22Rv1 (cell line): ENCODE data around the gene GTF2IRD1.

Source experiments
- ZFX ChIP-seq: fragments of 450-650 bp; IDR thresholded peaks from 2 replicates; pipeline ENCODE4 v1.6.1; 2017; ENCODE audit warnings: antibody characterized with exemption, borderline replicate concordance
- TF ChIP-seq, protein P1 (sequence below): fragments of 450-650 bp; IDR thresholded peaks from 2 replicates; pipeline ENCODE4 v1.5.1; 2017; ENCODE audit warnings: mild to moderate bottlenecking

DNA sequence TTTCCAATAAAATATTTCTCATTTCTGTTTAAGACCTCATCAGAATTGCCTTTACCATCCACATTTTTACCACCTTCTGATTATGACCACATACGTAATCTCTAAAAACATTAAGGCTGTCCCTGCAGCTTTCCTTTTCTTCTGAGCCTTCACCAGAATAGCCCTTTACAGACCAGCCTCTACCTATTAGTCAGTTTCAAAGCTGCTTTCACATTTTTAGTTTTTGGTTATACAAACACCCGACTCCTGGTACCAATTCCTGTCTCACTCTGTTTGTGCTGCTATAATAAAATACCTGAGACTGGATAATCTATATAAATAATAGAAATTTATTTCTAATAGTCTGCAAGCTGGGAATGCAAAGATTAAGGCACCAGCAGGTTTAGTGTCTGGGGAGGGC is 15.4 kb upstream of the GTF2IRD1 start:
- TF ChIP-seq, protein P1, sequence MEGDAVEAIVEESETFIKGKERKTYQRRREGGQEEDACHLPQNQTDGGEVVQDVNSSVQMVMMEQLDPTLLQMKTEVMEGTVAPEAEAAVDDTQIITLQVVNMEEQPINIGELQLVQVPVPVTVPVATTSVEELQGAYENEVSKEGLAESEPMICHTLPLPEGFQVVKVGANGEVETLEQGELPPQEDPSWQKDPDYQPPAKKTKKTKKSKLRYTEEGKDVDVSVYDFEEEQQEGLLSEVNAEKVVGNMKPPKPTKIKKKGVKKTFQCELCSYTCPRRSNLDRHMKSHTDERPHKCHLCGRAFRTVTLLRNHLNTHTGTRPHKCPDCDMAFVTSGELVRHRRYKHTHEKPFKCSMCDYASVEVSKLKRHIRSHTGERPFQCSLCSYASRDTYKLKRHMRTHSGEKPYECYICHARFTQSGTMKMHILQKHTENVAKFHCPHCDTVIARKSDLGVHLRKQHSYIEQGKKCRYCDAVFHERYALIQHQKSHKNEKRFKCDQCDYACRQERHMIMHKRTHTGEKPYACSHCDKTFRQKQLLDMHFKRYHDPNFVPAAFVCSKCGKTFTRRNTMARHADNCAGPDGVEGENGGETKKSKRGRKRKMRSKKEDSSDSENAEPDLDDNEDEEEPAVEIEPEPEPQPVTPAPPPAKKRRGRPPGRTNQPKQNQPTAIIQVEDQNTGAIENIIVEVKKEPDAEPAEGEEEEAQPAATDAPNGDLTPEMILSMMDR: no peak
- no peak for TF ChIP-seq ZFX
